ENCODE data around the gene SDSL. TPM values are rescaled to one million over a fixed set of nuclear protein-coding genes. Genes with fewer than 3 reads are reported as not detected.
A peak's percentile ranks its signal among the peaks of the same experiment; 100 is the strongest.

SDSL gene
- total RNA-seq, 1 donor from 2014 or later: 93.0 TPM

GRCh38 chr12:113395119-113395518 is 27.1 kb upstream of the SDSL start:
- ATAC-seq (no peak), DNase-seq (ENCODE audit: low spot score) (no peak)

GRCh38 chr12:113396200-113396599 is 26.0 kb upstream of the SDSL start:
- ATAC-seq: no peak
- DNase-seq (ENCODE audit: low spot score): no peak

- DNase-seq (ENCODE audit: low spot score) (no peak), ATAC-seq (peak; percentile 1)
Observed at GRCh38 chr12:113396828-113397496, 25.2 kb upstream of the SDSL start.

GRCh38 chr12:113397497-113398197 is 24.5 kb upstream of the SDSL start:
- DNase-seq (ENCODE audit: low spot score) (peak; percentile 67), ATAC-seq (peak; percentile 1)

- peak; percentile 15 for ATAC-seq
- peak; percentile 71 for DNase-seq (ENCODE audit: low spot score)
Observed at GRCh38 chr12:113398346-113399290, 23.6 kb upstream of the SDSL start.

- DNase-seq (ENCODE audit: low spot score) (peak; percentile 70), ATAC-seq (peak; percentile 4)
Observed at GRCh38 chr12:113399490-113399889, 22.7 kb upstream of the SDSL start.

- no peak for ATAC-seq
- DNase-seq (ENCODE audit: low spot score): no peak
Observed at GRCh38 chr12:113400362-113400761, 21.8 kb upstream of the SDSL start.

- ATAC-seq (no peak), DNase-seq (ENCODE audit: low spot score) (no peak)
Observed at GRCh38 chr12:113401066-113402000, 20.8 kb upstream of the SDSL start.

GRCh38 chr12:113402586-113403260 is 19.5 kb upstream of the SDSL start:
- no peak for ATAC-seq
- no peak for DNase-seq (ENCODE audit: low spot score)

- ATAC-seq (peak; percentile 65), DNase-seq (ENCODE audit: low spot score) (peak; percentile 95)
Observed at GRCh38 chr12:113403435-113404415, 18.5 kb upstream of the SDSL start, which contains the start of gene SDS. TSS of gene SDS (minus strand) at chr12:113403887. CDS start at chr12:113399708, 4,179 bp downstream.

GRCh38 chr12:113405694-113406093 is 16.5 kb upstream of the SDSL start:
- no peak for DNase-seq (ENCODE audit: low spot score)
- ATAC-seq: no peak

GRCh38 chr12:113407931-113408600 is 14.1 kb upstream of the SDSL start:
- no peak for ATAC-seq
- DNase-seq (ENCODE audit: low spot score): no peak

- DNase-seq (ENCODE audit: low spot score) (no peak), ATAC-seq (no peak)
Observed at GRCh38 chr12:113408756-113409298, 13.4 kb upstream of the SDSL start.

- peak; percentile 47 for ATAC-seq
- peak; percentile 71 for DNase-seq (ENCODE audit: low spot score)
Observed at GRCh38 chr12:113409462-113410124, 12.6 kb upstream of the SDSL start.

GRCh38 chr12:113413488-113413939 is 8.7 kb upstream of the SDSL start:
- ATAC-seq: peak; percentile 54
- peak; percentile 94 for DNase-seq (ENCODE audit: low spot score)

GRCh38 chr12:113414519-113415038 is 7.6 kb upstream of the SDSL start:
- DNase-seq (ENCODE audit: low spot score): no peak
- no peak for ATAC-seq
